Activated CD4-positive, alpha-beta T cell treated with anti-CD3 and anti-CD28 coated beads, Interleukin-2, Interleukin-4, amounts not matched to agents 100 ng/mL and 50 ng/mL, durations not matched to agents 16 hours and 8 hours (primary cell): ENCODE measurements around the gene TMEM250.
"Not testable (repeated sequence)": the region's sequence is repeated elsewhere in the genome, so short reads cannot be mapped to it uniquely, and the experiment has no call there.

Source experiments
- DNase-seq: peaks from one replicate; pipeline ENCODE4 v3.0.0-alpha.2; 2020; ENCODE audit warnings: low spot score

TMEM250 gene

DNA sequence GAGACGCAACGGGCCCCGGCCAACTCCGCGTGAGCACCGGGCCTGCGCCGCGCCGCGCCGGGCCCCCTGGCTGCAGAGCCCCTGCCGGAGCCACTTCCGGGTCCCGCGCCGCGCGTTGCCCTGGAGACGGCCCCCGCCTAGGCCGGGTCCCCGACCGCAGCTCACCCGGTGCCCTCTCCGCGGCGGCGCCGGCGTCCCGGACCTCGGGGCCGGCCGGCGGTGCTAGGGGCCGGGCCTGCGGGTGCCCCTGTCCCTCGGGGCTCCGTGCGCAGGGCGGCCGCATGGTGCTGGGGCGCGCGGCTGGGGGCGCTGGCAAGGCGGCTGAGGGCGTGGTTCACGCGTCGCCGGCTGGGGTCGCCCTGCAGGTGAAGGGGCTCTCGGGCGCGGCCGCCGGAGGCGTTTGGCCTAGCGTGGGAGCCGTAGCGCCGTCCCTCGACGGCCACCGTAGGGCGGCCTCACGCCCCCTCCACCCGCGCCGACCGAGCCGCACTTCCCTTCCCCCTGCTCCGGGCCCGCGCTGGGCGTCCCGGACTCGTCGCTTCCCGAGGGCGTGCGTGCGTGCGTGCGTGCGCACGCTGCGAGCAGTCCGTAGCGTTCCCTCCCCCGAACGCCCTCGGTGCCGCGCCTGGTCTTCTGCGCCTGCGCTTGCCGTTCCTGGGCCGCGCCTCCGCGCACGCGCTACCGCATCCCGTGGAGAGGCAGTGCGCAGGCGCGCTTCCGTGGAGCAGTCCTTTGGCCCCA, at the start of gene TMEM250:
Gene TMEM250, minus strand, starts transcription at position 556 of the 741 bp plus-strand sequence. CDS start 1,975 bp downstream, outside the sequence.
- peak; percentile 97 for DNase-seq

DNA sequence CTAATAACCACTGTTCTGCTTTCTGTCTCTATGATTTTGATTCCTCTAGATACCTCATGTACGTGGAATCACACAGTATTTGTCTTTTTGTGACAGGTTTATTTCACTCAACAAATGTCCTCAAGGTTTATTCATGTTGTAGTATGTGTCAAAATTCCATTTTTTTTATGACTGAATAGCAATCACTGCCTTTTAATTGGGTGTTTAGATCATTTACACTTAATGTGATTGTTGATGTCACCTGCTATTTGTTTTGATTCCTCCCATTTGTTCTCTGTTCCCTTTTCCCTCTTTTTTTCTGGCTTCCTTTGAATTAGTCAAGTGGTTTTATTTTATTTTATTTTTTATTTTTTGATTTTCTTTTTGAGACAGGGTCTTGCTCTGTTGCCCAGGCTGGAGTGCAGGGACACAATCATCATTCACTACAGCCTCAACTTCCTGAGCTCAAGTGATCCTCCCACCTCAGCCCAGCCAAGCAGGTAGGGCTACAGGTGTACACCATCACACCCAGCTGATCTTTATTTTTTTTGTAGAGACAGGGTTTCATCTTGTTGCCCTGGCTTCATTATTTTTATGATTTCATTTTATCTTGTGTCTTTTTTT, 44.7 kb upstream of the TMEM250 start:
- DNase-seq = no peak

- DNase-seq = no peak
Measured at GRCh38 chr9:136160995-136161610, 42.4 kb upstream of the TMEM250 start.

DNA sequence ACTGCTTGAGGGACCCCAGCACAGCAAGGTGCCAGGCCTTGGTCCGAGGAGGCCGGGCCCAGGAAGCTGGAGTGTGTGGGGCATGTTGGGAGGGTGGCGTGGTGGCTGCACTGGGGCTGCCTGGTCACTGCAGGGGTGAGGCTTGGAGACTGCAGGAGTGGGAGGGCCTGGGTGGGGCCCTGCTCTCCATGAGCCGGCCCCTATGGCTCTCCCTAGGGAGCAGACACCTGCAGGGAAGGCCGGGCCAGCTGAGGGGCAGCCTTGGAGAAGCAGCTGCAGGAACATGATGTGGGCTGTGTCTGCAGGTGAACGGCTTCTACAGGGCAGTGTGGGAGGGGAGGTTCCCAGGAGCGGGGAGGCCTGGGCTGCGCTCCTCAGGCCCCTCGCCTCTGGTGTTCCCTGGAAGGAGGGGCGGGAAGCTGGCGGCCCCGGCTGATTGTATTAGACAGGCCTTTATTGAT, 41.7 kb upstream of the TMEM250 start:
- DNase-seq = no peak

GRCh38 chr9:136159851-136160250, 41.2 kb upstream of the TMEM250 start:
- DNase-seq = no peak

DNA sequence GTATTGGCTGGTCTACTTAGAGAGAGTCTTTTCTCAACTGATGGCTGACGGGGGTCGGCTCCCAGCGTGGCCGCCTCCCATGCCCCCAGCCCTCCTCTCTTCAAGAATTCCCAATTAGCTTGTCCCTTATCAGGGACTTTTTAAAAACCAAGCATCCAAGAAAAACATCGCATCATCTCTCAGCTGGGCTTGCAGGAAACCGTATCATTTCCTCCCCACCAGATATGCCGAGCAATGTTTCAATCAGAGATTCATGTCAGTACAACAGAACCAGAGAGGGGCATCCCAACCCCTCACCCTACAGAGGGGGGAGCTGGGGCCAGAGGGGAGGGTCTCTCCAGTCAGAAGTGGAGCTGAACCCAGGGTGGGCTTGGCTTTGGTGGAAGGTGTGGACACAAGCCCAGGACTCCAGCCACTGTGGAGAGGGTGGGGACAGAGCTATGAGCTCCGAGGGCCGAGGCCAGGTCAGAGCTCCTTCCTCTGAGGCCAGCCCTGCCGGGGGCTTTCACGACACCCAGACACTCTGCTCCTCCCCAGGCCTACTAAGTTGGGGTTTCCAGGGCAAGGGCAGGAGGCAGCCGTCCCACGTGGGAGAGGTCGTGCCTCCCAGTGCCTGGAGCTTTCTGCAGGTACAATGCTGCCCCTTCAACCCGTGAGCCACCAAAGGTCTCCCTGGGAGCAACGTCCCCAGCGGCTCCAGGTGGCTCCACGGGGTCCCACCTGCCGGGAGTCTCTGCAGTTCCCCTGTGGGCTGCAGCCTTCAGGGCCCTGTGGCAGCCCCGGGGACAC, 39.0 kb upstream of the TMEM250 start:
- DNase-seq = no peak

DNA sequence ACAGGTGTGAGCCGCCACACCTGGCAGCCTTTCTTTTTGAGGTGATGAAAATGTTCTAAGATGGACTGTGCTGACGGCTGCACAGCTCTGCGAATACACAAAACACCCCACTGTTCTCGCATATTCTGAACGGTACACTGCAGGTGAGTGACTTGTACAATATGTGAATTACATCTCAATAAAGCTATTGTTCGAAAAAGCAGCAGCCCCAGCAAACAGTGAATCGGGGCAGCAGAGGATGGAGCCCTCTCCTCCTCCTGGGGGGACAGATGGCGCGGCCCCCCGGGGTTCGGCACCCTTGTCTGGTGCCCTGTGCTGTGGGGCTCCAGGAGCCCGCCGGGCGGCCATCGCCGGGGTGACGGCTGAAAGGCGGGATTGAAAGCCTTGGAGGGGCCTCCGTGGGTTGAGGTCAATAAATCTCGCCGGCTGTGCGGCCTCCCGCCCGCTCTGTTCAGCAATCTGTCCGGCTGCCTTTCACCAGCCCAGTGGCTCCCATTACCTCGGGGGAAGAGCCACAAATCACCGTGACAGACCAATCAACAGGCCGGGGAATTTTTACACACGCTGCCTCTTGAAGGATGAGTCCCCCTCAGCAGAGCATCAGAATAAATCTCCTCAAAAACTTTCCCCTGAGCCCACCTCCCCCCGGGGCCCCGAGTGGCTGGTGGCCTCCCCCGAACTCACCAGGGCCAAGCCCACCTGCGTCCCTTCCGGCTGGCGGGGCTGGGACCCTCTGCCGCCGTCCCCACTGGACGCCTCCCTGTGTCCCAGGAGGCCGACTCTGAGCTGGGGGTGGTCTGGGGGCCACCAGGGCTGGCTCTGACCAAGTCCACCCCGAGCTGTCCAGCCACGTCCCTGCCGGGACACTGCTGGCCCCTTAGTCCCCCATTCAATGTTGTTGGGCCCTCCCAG, 37.8 kb upstream of the TMEM250 start:
- no peak for DNase-seq

DNA sequence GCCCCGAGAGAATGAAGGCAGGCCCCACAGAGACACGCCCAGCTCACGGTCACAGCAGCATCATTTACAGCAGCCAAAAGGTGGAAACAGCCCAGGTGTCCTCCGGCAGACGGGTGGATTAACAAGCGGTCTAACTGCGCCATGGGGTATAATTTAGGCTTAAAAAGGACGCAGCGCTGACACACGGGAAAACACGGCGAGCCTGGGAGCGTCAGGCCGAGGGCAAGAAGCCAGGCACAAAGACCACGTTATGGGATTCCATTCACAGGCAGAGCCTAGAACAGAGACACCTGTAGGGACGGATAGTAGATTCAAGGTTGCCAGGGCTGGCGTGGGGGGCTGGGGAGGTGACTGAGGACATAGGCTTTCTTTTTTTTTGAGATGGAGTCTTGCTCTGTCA, 36.9 kb upstream of the TMEM250 start:
- no peak for DNase-seq

DNA sequence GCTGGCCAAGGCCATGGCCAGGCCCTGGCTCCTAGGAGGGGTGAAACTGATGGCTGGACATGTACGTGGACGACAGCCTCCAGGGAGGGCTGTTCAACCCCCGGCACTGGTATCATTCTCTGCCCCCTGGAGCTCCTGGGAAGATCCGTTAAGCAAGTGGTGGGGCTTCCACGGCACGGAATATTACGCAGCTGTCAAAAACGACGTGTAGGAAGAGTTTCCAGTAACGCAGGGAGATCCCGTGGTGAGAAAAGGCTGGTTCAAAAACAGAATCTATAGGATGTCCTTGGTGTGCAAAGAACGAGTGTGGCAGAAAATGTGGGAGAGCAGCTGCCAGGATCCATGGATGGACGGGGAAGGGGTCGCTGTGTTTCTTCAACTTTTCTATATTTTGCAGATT, 36.3 kb upstream of the TMEM250 start:
- DNase-seq = no peak

DNA sequence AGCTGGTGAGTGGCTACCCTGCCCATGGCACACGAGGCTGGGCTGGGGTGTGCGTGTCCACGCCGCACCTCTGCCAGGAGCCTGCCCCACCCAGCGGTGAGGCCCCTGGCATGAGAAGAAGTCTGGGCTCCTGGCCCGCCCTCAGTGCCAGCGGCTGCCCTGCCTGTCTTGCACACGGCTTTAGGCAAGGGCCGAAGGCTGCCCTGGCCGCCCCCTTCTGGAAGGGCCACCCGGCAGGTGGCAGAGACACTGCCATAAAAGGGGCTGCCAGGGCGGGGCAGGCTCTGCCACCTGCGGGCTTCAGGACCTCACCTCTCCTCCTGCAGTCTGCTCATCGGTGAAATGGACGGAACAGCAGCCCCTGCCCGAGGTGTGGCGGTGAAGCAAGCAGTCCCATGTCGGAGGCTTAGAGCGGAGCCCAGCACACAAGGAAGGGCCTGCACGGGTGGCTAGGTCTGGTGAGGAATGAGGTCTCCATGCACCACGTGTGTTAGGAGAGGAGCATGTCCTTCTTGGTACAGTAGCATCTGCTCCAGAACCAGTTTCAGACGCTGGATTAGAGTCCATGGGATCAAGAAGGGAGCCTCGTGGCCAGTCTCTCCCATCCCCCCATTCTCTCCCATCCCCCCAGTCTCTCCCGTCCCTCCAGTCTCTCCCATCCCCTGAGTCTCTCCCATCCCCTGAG, 34.8 kb upstream of the TMEM250 start:
- no peak for DNase-seq

GRCh38 chr9:136152931-136153330, 34.3 kb upstream of the TMEM250 start:
- no peak for DNase-seq

DNA sequence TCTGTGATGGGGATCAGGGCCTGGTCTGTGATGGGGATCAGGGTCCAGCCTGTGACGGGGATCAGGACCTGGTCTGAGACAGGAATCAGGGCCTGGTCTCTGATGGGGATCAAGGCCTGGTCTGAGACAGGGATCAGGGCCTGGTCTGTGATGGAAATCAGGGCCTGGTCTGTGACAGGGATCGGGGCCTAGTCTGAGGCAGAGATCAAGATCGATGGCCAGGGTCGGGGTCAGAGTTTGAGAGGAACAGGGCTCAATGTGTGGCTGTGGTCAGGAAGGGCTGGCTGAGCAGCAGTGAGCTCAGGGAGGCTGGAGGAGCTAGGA, 33.8 kb upstream of the TMEM250 start:
- no peak for DNase-seq

DNA sequence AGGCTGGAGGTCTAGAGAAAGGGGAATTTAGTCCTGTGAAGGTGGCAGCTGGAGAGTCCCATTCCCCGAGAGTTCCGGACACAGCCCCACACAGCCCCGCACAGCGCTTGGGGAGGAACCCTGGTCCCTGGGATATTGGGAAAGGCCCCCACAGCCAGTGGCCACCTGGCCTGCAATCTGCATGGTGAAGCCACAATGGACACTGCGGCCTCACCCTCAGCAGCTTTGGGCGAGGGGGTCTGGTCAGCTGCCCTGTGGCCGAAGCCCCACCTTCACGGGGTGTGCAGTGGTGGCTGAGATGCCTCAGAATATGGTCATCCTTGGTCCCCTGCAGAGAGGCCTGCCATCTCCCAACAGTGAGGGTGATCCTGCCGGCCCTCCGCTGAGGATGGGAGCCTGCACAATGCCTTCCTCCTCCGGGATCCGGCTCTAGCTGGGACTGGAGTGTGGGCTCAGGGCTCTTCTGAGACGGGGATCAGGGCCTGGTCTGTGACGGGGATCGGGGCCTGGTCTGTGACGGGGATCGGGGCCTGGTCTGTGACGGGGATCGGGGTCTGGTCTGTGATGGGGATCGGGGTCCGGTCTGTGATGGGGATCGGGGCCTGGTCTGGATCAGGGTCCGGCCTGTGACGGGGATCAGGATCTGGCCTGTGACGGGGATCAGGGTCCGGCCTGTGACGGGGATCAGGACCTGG, 33.3 kb upstream of the TMEM250 start:
- no peak for DNase-seq

- DNase-seq = no peak
Measured at GRCh38 chr9:136151214-136151804, 32.6 kb upstream of the TMEM250 start.

DNA sequence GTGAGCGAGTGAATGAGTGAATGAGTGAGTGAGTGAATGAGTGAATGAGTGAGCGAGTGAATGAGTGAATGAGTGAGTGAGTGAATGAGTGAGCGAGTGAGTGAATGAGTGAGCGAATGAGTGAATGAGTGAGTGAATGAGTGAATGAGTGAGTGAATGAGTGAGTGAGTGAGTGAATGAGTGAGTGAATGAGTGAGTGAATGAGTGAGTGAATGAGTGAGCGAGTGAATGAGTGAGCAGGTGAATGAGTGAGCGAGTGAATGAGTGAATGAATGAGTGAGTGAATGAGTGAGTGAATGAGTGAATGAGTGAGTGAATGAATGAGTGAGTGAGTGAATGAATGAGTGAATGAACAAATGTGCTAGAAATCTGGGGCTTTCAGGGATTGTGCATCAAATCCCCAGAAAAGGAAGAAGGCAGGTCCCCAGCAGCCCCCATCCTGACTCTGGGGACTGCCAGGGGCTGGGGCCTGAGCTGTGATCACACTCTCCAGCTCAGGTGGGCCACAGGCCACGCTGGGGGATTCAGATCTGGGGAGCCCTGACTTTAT, 32.1 kb upstream of the TMEM250 start:
- not testable (repeated sequence) for DNase-seq

DNA sequence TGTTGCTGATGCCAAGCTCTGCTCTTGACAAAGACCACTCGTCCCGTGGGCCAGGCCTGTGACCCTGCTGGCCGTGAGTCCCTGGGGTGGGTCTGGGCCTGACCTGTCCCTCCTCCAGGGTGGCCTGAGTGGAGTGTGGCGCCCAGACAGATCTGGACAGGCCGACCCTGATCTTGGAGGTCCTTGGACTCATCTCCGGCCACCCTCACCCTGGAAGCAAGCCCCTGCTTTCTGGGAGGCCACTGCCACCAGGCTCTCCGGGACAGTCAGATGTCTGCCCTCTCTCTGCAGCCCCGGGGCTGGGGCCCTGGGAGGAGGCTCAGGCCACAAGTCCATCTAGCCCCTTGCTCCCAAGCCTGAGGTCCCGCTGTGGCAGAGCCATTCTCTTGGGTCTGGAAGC, 31.2 kb upstream of the TMEM250 start:
- no peak for DNase-seq

GRCh38 chr9:136149337-136149736, 30.7 kb upstream of the TMEM250 start:
- DNase-seq = no peak

- DNase-seq = no peak
Measured at GRCh38 chr9:136148766-136149165, 30.1 kb upstream of the TMEM250 start.

DNA sequence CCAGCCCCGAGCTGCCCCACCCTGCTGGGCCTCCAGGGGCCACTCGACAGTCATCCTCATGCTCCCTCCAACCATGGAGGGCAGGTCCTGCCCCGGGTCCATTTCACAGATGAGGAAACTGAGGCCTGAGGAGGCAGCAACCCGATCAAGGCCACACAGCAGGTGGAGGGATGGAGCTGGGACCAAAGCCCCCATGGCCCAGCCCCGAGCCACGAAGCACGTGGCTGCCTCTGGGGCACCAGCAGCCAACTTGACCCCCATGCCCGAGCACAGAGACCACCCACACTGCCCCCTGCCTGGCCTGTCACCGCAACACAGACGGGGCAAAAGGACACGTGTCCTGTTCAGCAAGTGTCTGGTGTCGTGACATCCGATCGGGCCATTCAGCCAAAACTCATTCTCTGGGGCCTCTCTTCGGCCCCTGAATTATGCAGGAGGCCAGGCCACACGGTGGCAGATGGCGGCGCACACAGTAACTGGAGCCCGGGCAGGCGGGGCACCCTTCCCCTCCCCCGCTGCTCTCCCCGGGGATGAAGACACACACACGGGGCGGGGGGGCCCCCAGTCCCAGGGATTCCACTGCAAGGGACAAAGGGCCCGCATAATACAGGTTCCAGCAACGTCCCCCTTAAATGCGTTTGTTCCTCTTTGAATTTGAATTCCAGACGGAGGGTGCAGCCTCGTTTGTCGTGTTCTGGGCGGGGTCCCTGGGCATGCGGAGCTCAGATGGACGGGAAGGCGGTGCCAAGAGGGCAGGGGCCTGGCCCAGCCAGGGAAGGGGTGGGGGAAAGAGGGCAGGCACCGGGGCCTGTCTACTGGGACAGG, 29.4 kb upstream of the TMEM250 start:
- DNase-seq = no peak
